Liver (tissue), 3 donors: ENCODE data around the gene OR2T12.

ENCODE experiments used
- EGR1 ChIP-seq, 2 donors: IDR thresholded peaks; 2 replicates each; pipeline ENCODE4 v1.6.1; 2016 to 2018; ENCODE audit warnings: antibody characterized with exemption in 2 of 2, low read depth in 2 of 2
- FOXA2 ChIP-seq: IDR thresholded peaks from 2 replicates; pipeline ENCODE4 v1.6.1; 2016; ENCODE audit warnings: antibody characterized with exemption
- GABPA ChIP-seq, 2 donors: IDR thresholded peaks in 1 of 2; conservative IDR thresholded peaks in 1 of 2; 2 replicates each; pipeline ENCODE4 v1.6.1; 2016; ENCODE audit warnings: antibody characterized with exemption in 2 of 2, mild to moderate bottlenecking in 1 of 2, moderate library complexity in 1 of 2
- JUND ChIP-seq, 2 donors: IDR thresholded peaks; 2 replicates each; pipeline ENCODE4 v1.6.1; 2016; ENCODE audit warnings: antibody characterized with exemption in 2 of 2
- RAD21 ChIP-seq, 2 donors: IDR thresholded peaks; 2 replicates each; pipeline ENCODE4 v1.6.1; 2016; ENCODE audit warnings: antibody characterized with exemption in 2 of 2, mild to moderate bottlenecking in 2 of 2
- RXRA ChIP-seq, 2 donors: IDR thresholded peaks; 2 replicates each; pipeline ENCODE4 v1.6.1; 2017 to 2018; ENCODE audit warnings: antibody characterized with exemption in 2 of 2, mild to moderate bottlenecking in 1 of 2
- SP1 ChIP-seq: IDR thresholded peaks from 2 replicates; pipeline ENCODE4 v1.6.1; 2018; ENCODE audit warnings: antibody characterized with exemption, mild to moderate bottlenecking
- TAF1 ChIP-seq: conservative IDR thresholded peaks from 2 replicates; pipeline ENCODE4 v1.6.1; 2016; ENCODE audit warnings: antibody characterized with exemption, mild to moderate bottlenecking
- TF ChIP-seq, protein P1 (sequence below): fragments of 150-350 bp; IDR thresholded peaks from 2 replicates; pipeline ENCODE4 v1.5.1; 2017; ENCODE audit warnings: improper control_type of control experiment, low read depth, low read length; ENCODE audit not compliant: missing input control
- TF ChIP-seq, protein P2 (sequence below): IDR thresholded peaks from 2 replicates; pipeline ENCODE4 v1.6.1; 2016; ENCODE audit warnings: antibody characterized with exemption, mild to moderate bottlenecking
- TF ChIP-seq, protein P3 (sequence below): IDR thresholded peaks from 2 replicates; pipeline ENCODE4 v1.6.1; 2016; ENCODE audit warnings: antibody characterized with exemption
- TF ChIP-seq, protein P4 (sequence below): IDR thresholded peaks from 2 replicates; pipeline ENCODE4 v1.6.1; 2016; ENCODE audit warnings: antibody characterized with exemption
- TF ChIP-seq, protein P5 (sequence below): IDR thresholded peaks from 2 replicates; pipeline ENCODE4 v1.6.1; 2016; ENCODE audit warnings: antibody characterized with exemption
- donor health status: healthy.
- donor health status: healthy.

DNA sequence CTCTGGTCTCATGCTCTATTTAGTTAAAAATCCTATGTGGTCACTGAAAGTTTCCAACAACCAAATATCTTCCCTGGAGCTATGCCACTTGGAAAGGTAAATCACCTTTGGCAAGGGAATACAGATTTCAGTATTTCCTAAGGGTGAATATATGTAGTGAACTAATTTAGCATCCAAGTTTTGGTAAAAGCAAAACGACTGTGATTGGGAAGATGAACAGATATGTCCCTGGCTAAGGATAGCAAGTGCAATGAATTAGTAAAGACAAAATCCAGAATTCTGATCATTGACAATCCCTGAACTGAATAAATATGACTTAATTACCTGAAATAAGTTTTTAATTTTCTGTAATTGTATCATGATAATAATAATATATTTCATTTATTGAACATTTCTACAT is 25.3 kb downstream of the OR2T12 start, which contains the start of gene OR2T33:
- TF ChIP-seq, protein P1, sequence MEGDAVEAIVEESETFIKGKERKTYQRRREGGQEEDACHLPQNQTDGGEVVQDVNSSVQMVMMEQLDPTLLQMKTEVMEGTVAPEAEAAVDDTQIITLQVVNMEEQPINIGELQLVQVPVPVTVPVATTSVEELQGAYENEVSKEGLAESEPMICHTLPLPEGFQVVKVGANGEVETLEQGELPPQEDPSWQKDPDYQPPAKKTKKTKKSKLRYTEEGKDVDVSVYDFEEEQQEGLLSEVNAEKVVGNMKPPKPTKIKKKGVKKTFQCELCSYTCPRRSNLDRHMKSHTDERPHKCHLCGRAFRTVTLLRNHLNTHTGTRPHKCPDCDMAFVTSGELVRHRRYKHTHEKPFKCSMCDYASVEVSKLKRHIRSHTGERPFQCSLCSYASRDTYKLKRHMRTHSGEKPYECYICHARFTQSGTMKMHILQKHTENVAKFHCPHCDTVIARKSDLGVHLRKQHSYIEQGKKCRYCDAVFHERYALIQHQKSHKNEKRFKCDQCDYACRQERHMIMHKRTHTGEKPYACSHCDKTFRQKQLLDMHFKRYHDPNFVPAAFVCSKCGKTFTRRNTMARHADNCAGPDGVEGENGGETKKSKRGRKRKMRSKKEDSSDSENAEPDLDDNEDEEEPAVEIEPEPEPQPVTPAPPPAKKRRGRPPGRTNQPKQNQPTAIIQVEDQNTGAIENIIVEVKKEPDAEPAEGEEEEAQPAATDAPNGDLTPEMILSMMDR, result no peak
- no peak for TF ChIP-seq SP1
- TF ChIP-seq, protein P2, sequence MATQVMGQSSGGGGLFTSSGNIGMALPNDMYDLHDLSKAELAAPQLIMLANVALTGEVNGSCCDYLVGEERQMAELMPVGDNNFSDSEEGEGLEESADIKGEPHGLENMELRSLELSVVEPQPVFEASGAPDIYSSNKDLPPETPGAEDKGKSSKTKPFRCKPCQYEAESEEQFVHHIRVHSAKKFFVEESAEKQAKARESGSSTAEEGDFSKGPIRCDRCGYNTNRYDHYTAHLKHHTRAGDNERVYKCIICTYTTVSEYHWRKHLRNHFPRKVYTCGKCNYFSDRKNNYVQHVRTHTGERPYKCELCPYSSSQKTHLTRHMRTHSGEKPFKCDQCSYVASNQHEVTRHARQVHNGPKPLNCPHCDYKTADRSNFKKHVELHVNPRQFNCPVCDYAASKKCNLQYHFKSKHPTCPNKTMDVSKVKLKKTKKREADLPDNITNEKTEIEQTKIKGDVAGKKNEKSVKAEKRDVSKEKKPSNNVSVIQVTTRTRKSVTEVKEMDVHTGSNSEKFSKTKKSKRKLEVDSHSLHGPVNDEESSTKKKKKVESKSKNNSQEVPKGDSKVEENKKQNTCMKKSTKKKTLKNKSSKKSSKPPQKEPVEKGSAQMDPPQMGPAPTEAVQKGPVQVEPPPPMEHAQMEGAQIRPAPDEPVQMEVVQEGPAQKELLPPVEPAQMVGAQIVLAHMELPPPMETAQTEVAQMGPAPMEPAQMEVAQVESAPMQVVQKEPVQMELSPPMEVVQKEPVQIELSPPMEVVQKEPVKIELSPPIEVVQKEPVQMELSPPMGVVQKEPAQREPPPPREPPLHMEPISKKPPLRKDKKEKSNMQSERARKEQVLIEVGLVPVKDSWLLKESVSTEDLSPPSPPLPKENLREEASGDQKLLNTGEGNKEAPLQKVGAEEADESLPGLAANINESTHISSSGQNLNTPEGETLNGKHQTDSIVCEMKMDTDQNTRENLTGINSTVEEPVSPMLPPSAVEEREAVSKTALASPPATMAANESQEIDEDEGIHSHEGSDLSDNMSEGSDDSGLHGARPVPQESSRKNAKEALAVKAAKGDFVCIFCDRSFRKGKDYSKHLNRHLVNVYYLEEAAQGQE, result no peak
- TF ChIP-seq, protein P3, sequence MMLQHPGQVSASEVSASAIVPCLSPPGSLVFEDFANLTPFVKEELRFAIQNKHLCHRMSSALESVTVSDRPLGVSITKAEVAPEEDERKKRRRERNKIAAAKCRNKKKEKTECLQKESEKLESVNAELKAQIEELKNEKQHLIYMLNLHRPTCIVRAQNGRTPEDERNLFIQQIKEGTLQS, result no peak
- no peak for TF ChIP-seq TAF1
- no peak for TF ChIP-seq JUND (IDR thresholded peaks at IDR 0.05)
- TF ChIP-seq FOXA2, result no peak
- TF ChIP-seq, protein P4, sequence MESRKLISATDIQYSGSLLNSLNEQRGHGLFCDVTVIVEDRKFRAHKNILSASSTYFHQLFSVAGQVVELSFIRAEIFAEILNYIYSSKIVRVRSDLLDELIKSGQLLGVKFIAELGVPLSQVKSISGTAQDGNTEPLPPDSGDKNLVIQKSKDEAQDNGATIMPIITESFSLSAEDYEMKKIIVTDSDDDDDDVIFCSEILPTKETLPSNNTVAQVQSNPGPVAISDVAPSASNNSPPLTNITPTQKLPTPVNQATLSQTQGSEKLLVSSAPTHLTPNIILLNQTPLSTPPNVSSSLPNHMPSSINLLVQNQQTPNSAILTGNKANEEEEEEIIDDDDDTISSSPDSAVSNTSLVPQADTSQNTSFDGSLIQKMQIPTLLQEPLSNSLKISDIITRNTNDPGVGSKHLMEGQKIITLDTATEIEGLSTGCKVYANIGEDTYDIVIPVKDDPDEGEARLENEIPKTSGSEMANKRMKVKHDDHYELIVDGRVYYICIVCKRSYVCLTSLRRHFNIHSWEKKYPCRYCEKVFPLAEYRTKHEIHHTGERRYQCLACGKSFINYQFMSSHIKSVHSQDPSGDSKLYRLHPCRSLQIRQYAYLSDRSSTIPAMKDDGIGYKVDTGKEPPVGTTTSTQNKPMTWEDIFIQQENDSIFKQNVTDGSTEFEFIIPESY, result no peak
- no peak for TF ChIP-seq EGR1 (IDR thresholded peaks at IDR 0.05; ENCODE audit: low read depth in 2 of 2)
- TF ChIP-seq RAD21 (IDR thresholded peaks at IDR 0.05), result no peak
- TF ChIP-seq, protein P5, sequence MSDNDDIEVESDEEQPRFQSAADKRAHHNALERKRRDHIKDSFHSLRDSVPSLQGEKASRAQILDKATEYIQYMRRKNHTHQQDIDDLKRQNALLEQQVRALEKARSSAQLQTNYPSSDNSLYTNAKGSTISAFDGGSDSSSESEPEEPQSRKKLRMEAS, result no peak
- TF ChIP-seq RXRA (IDR thresholded peaks at IDR 0.05), result no peak
- TF ChIP-seq GABPA (IDR thresholded peaks at IDR 0.05 in 1 of 2, conservative IDR thresholded peaks at IDR 0.05 in 1 of 2), result no peak
